ENCODE results near the gene PCARE. TPM values are rescaled to one million over a fixed set of nuclear protein-coding genes. Genes with fewer than 3 reads are reported as not detected.
"Not testable (repeated sequence)": the region's sequence is repeated elsewhere in the genome, so short reads cannot be mapped to it uniquely, and the experiment has no call there.

PCARE gene
- polyA plus RNA-seq, 1 donor from 2014 or later, result not detected

GRCh38 chr2:29096969-29097368 lies 22.6 kb upstream of the PCARE start:
- Histone ChIP-seq H3K36me3 (ENCODE audit: insufficient read depth, low read length) (no peaks in the 10 kb centered on the region), H3K79me2 (replicated peaks; ENCODE audit: insufficient read depth, low read length) (no peaks in the 10 kb centered on the region), H4K20me1 (ENCODE audit: insufficient read depth) (no peaks in the 10 kb centered on the region), H3K9me2 (ENCODE audit: insufficient read depth, low read length) (no peaks in the 10 kb centered on the region), H3K4me2 (ENCODE audit: low read length) (no peak overlapping the region), H3K4me3 (ENCODE audit: low read length) (no peak overlapping the region), H2AFZ (ENCODE audit: low read depth, low read length) (no peak overlapping the region), H3K27me3 (ENCODE audit: insufficient read depth, low read depth, low read length) (no peaks in the 10 kb centered on the region), H3F3A (ENCODE audit: insufficient read depth, low read length, poor library complexity, severe bottlenecking) (no peaks in the 10 kb centered on the region), H3K27ac (ENCODE audit: low read length) (no peak overlapping the region), H3K9ac (ENCODE audit: low read length) (no peak overlapping the region), H3K9me3 (ENCODE audit: low read length) (no peaks in the 10 kb centered on the region)
- TF ChIP-seq EZH2 (IDR thresholded peaks at IDR 0.05; ENCODE audit: borderline replicate concordance, insufficient read depth, low read length, poor library complexity, severe bottlenecking) (no peak), MXI1 (conservative IDR thresholded peaks at IDR 0.05; ENCODE audit: poor library complexity, severe bottlenecking) (no peak), SMC3 (conservative IDR thresholded peaks at IDR 0.05; ENCODE audit: poor library complexity) (no peak), RAD21 (conservative IDR thresholded peaks at IDR 0.05) (no peak), TAF1 (IDR thresholded peaks at IDR 0.05; ENCODE audit: low read depth) (no peak), POLR2AphosphoS5 (IDR thresholded peaks at IDR 0.05) (no peak), EP300 (conservative IDR thresholded peaks at IDR 0.05; ENCODE audit: poor library complexity, severe bottlenecking) (no peak), CTCF (IDR thresholded peaks at IDR 0.05; ENCODE audit: poor library complexity, severe bottlenecking) (no peak)
- TF ChIP-seq, protein P1, sequence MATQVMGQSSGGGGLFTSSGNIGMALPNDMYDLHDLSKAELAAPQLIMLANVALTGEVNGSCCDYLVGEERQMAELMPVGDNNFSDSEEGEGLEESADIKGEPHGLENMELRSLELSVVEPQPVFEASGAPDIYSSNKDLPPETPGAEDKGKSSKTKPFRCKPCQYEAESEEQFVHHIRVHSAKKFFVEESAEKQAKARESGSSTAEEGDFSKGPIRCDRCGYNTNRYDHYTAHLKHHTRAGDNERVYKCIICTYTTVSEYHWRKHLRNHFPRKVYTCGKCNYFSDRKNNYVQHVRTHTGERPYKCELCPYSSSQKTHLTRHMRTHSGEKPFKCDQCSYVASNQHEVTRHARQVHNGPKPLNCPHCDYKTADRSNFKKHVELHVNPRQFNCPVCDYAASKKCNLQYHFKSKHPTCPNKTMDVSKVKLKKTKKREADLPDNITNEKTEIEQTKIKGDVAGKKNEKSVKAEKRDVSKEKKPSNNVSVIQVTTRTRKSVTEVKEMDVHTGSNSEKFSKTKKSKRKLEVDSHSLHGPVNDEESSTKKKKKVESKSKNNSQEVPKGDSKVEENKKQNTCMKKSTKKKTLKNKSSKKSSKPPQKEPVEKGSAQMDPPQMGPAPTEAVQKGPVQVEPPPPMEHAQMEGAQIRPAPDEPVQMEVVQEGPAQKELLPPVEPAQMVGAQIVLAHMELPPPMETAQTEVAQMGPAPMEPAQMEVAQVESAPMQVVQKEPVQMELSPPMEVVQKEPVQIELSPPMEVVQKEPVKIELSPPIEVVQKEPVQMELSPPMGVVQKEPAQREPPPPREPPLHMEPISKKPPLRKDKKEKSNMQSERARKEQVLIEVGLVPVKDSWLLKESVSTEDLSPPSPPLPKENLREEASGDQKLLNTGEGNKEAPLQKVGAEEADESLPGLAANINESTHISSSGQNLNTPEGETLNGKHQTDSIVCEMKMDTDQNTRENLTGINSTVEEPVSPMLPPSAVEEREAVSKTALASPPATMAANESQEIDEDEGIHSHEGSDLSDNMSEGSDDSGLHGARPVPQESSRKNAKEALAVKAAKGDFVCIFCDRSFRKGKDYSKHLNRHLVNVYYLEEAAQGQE (IDR thresholded peaks at IDR 0.05; ENCODE audit: borderline replicate concordance), result no peak

GRCh38 chr2:29090311-29090710 lies 16.0 kb upstream of the PCARE start:
- not testable (repeated sequence) for H3F3A ChIP-seq (ENCODE audit: insufficient read depth, low read length, poor library complexity, severe bottlenecking); H3K36me3 ChIP-seq (ENCODE audit: insufficient read depth, low read length); H3K4me3 ChIP-seq (ENCODE audit: low read length); H2AFZ ChIP-seq (ENCODE audit: low read depth, low read length); H3K79me2 ChIP-seq (replicated peaks; ENCODE audit: insufficient read depth, low read length); H4K20me1 ChIP-seq (ENCODE audit: insufficient read depth); H3K27me3 ChIP-seq (ENCODE audit: insufficient read depth, low read depth, low read length); H3K9ac ChIP-seq (ENCODE audit: low read length); H3K27ac ChIP-seq (ENCODE audit: low read length); H3K9me2 ChIP-seq (ENCODE audit: insufficient read depth, low read length); H3K9me3 ChIP-seq (ENCODE audit: low read length); H3K4me2 ChIP-seq (ENCODE audit: low read length)

DNA sequence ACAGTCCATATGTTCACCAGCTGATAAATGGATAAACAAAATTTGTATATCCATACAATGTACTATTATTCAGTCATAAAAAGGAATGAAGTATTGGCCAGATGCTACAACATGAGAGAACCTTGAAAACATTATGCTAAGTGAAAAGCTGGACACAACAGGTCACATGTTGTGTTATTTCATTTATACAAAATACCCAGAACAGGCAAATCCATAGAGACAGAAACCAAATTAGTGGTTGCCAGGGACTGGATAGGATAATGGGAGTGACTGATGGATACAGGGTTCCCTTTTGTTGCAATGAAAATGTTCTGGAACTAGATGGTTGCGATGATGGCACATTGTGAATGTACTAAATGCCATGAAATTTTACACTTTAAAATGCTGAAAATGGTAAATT lies 10.2 kb upstream of the PCARE start:
- Histone ChIP-seq H3K9me2 (ENCODE audit: insufficient read depth, low read length) (no peaks in the 10 kb centered on the region), H2AFZ (ENCODE audit: low read depth, low read length) (no peak overlapping the region), H3F3A (ENCODE audit: insufficient read depth, low read length, poor library complexity, severe bottlenecking) (no peaks in the 10 kb centered on the region), H3K9ac (ENCODE audit: low read length) (no peak overlapping the region), H3K79me2 (replicated peaks; ENCODE audit: insufficient read depth, low read length) (no peaks in the 10 kb centered on the region), H3K4me3 (ENCODE audit: low read length) (no peak overlapping the region), H3K9me3 (ENCODE audit: low read length) (no peaks in the 10 kb centered on the region), H4K20me1 (ENCODE audit: insufficient read depth) (no peaks in the 10 kb centered on the region), H3K27me3 (ENCODE audit: insufficient read depth, low read depth, low read length) (no peaks in the 10 kb centered on the region), H3K4me2 (ENCODE audit: low read length) (no peak overlapping the region), H3K27ac (ENCODE audit: low read length) (no peak overlapping the region), H3K36me3 (ENCODE audit: insufficient read depth, low read length) (no peaks in the 10 kb centered on the region)
- TF ChIP-seq TAF1 (IDR thresholded peaks at IDR 0.05; ENCODE audit: low read depth) (no peak), POLR2AphosphoS5 (IDR thresholded peaks at IDR 0.05) (no peak), EP300 (conservative IDR thresholded peaks at IDR 0.05; ENCODE audit: poor library complexity, severe bottlenecking) (no peak), RAD21 (conservative IDR thresholded peaks at IDR 0.05) (no peak), SMC3 (conservative IDR thresholded peaks at IDR 0.05; ENCODE audit: poor library complexity) (no peak), MXI1 (conservative IDR thresholded peaks at IDR 0.05; ENCODE audit: poor library complexity, severe bottlenecking) (no peak), EZH2 (IDR thresholded peaks at IDR 0.05; ENCODE audit: borderline replicate concordance, insufficient read depth, low read length, poor library complexity, severe bottlenecking) (no peak), CTCF (IDR thresholded peaks at IDR 0.05; ENCODE audit: poor library complexity, severe bottlenecking) (no peak)
- TF ChIP-seq, protein P1 (IDR thresholded peaks at IDR 0.05; ENCODE audit: borderline replicate concordance), result no peak

Data from neural cell (in vitro differentiated cells).